ENCODE results near the gene VPS4B.

Gene VPS4B

DNA sequence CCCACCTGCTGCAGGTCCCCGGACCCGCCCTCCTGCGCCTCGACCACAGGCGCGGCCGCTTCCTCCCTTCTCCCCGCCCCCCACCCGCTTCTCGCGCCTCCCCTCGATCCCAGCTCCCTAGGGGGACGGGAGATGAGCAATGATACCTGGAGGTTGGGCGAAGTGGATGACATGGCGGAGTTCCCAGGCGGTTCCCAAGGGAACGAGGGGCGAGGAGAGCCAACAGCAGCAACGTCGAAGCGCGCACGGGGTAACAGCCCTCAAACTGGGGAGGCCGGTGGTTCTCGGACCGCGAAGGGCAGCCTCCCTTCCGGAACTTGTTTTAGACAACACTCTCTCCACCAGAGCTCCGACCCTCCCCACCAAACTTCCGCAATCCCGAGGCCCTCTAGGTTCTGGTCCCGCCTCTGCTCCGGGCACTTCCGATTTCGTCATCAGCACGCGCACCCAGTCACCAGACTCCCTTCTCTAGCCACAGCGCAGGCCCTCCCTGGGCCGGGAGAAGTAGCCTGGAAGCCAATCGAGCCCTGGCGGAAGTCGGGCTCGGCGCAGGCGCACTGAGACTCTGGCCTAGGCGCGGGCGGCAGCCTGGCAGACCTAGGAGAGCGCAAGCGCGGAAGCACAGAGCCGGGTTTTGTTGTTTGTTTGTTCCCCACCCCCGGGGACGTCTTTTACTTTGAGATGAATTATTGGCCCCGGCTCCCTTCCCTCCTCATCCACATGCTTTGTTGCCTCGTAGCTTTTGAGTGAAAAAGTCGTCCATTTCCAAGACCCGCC is at the start of gene VPS4B:
Gene VPS4B (minus strand): TSS at position 390 of the 777 bp plus-strand sequence. CDS start 217 bp downstream, at position 173.
- peak; percentile 58 for TF ChIP-seq POLR2A (IDR thresholded peaks at IDR 0.05; ENCODE audit: extremely low read depth, insufficient read length)
- TF ChIP-seq MYC (IDR thresholded peaks at IDR 0.05; ENCODE audit: low read depth, low read length), result peak; percentile 27
- TF ChIP-seq MAX (IDR thresholded peaks at IDR 0.05; ENCODE audit: low read depth, low read length), result peak; percentile 2; the same call in 1 of the 2 replicates
- TF ChIP-seq CTCF (IDR thresholded peaks at IDR 0.05; ENCODE audit: low read depth, low read length), result no peak
- peak within 1 kb of the TSS; percentile 96 for H3K4me3 ChIP-seq (ENCODE audit: low read depth, low read length)
- peak; percentile 100 for DNase-seq (ENCODE audit: low read depth)

DNA sequence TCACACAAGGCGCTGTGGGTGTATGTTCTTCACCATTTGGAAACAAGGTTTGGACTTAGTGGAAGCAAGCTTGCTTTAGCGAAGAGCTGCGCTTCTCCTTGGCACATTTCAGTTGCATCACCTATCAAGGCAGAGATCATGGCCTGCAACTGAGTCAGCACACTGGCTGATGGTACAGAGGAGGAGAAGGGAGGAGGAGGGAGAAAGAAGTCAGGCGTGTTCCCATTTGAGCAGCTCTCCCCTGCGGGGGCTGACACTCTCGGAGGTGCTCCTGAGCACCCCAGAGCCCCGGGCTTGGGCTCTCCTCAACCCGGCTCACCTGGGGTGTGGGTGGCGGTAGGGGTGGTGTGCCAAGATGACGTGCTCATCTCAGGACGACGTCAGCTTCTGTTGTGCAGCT is 48.5 kb upstream of the VPS4B start:
- peak; percentile 29 for DNase-seq (ENCODE audit: low read depth)

GRCh38 chr18:63468575-63468974 is 46.3 kb upstream of the VPS4B start:
- TF ChIP-seq CTCF (IDR thresholded peaks at IDR 0.05; ENCODE audit: low read depth, low read length), result no peak
- TF ChIP-seq MYC (IDR thresholded peaks at IDR 0.05; ENCODE audit: low read depth, low read length), result no peak
- no peak for TF ChIP-seq POLR2A (IDR thresholded peaks at IDR 0.05; ENCODE audit: extremely low read depth, insufficient read length)
- TF ChIP-seq MAX (IDR thresholded peaks at IDR 0.05; ENCODE audit: low read depth, low read length), result no peak
- DNase-seq (ENCODE audit: low read depth), result no peak
- H3K4me3 ChIP-seq (ENCODE audit: low read depth, low read length), result no peak overlapping the region

More for the DNA sequence above, 48.5 kb upstream of the VPS4B start:
- no peak for TF ChIP-seq CTCF (IDR thresholded peaks at IDR 0.05; ENCODE audit: low read depth, low read length)
- no peak for TF ChIP-seq POLR2A (IDR thresholded peaks at IDR 0.05; ENCODE audit: extremely low read depth, insufficient read length)
- no peak for TF ChIP-seq MAX (IDR thresholded peaks at IDR 0.05; ENCODE audit: low read depth, low read length)
- no peak for TF ChIP-seq MYC (IDR thresholded peaks at IDR 0.05; ENCODE audit: low read depth, low read length)
- no peak overlapping the region for H3K4me3 ChIP-seq (ENCODE audit: low read depth, low read length)

DNA sequence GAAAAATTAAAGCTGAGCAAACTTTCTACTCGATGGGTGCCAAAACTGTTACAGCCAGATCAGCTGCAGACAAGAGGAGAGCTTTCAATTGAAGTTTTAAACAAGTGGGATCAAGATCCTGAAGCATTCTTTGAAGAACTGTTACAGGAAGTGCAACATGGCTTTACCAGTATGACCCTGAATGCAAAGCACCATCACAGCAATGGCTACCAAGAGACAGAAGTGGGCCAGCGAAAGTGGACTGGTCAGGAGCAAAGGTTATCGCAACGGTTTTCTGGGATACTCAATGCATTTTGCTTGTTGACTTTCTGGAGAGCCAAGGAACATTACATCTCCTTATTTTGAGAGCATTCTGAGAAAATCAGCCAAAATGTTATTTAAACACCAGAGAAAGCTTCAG is 45.4 kb upstream of the VPS4B start:
- H3K4me3 ChIP-seq (ENCODE audit: low read depth, low read length), result no peak overlapping the region
- TF ChIP-seq POLR2A (IDR thresholded peaks at IDR 0.05; ENCODE audit: extremely low read depth, insufficient read length), result no peak
- no peak for TF ChIP-seq MAX (IDR thresholded peaks at IDR 0.05; ENCODE audit: low read depth, low read length)
- TF ChIP-seq CTCF (IDR thresholded peaks at IDR 0.05; ENCODE audit: low read depth, low read length), result no peak
- no peak for TF ChIP-seq MYC (IDR thresholded peaks at IDR 0.05; ENCODE audit: low read depth, low read length)
- DNase-seq (ENCODE audit: low read depth), result no peak

GRCh38 chr18:63465059-63465458 is 42.8 kb upstream of the VPS4B start:
- no peak for DNase-seq (ENCODE audit: low read depth)
- H3K4me3 ChIP-seq (ENCODE audit: low read depth, low read length), result no peak overlapping the region
- TF ChIP-seq POLR2A (IDR thresholded peaks at IDR 0.05; ENCODE audit: extremely low read depth, insufficient read length) (no peak), MAX (IDR thresholded peaks at IDR 0.05; ENCODE audit: low read depth, low read length) (no peak), CTCF (IDR thresholded peaks at IDR 0.05; ENCODE audit: low read depth, low read length) (no peak), MYC (IDR thresholded peaks at IDR 0.05; ENCODE audit: low read depth, low read length) (no peak)

Measured in NB4 (cell line).